ENCODE results near the gene XYLT1. TPM values are rescaled to one million over a fixed set of nuclear protein-coding genes. Genes with fewer than 3 reads are reported as not detected.

The XYLT1 gene
- total RNA-seq, 2 experiments from 2014 or later, result 7.3 to 8.9 TPM

DNA sequence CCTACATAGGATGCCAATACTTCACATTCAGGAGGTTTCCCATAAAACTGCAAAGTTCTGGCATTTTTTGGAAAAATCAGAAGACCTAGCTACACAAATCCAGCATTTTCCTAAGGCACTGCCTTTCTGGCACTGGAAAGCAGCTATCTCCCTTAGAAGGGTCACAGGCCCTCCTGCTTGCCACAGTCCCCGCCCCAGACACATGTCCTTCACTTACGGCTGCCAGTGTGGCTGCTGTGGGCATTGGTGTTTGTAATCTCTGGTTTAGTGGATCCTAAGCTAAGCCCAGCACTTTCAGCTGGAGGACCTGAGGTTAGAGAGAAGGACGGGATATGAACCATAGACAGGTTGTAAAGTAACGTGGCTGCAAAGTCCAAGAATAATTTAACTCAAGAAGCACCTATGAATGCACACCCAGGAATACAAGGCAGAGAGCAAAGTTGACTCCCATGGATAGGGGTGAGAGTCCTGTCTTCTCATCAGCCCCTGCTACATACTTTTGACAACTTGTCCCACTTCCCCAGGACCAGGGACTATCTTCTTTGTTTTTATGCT is 100.0 kb downstream of the XYLT1 start:
- Mint-ChIP-seq H3K9me3 (peaks cover 2% of the 10 kb centered on the region), H3K4me3 (peak overlapping the region; percentile 91), H3K27ac (peak overlapping the region; percentile 99), H3K27me3 (no peaks in the 10 kb centered on the region), H3K4me1 (ENCODE audit: low read depth) (peaks cover 83% of the 10 kb centered on the region), H3K36me3 (ENCODE audit: low read depth) (peaks cover 9% of the 10 kb centered on the region)
- ChIA-PET POLR2A (interaction anchor here (0.9 to 3.0 kb wide), 8 partner anchors 8 to 47 kb away, joined by 3 to 11 read pairs (median 7); no protein-coding TSS in a partner anchor), CTCF (interaction anchor here (1.0 to 3.8 kb wide), 2 partner anchors 46 to 97 kb away, joined by 5 to 10 read pairs; no protein-coding TSS in a partner anchor)
- TF ChIP-seq, protein P1, sequence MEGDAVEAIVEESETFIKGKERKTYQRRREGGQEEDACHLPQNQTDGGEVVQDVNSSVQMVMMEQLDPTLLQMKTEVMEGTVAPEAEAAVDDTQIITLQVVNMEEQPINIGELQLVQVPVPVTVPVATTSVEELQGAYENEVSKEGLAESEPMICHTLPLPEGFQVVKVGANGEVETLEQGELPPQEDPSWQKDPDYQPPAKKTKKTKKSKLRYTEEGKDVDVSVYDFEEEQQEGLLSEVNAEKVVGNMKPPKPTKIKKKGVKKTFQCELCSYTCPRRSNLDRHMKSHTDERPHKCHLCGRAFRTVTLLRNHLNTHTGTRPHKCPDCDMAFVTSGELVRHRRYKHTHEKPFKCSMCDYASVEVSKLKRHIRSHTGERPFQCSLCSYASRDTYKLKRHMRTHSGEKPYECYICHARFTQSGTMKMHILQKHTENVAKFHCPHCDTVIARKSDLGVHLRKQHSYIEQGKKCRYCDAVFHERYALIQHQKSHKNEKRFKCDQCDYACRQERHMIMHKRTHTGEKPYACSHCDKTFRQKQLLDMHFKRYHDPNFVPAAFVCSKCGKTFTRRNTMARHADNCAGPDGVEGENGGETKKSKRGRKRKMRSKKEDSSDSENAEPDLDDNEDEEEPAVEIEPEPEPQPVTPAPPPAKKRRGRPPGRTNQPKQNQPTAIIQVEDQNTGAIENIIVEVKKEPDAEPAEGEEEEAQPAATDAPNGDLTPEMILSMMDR (IDR thresholded peaks at IDR 0.05), result no peak
- no peak for DNase-seq
- intact Hi-C loops (cut with micrococcal nuclease), result loop anchor here (10.0 kb wide), 1 partner anchor 56 kb away; no protein-coding TSS in a partner anchor
- ATAC-seq, result no peak

DNA sequence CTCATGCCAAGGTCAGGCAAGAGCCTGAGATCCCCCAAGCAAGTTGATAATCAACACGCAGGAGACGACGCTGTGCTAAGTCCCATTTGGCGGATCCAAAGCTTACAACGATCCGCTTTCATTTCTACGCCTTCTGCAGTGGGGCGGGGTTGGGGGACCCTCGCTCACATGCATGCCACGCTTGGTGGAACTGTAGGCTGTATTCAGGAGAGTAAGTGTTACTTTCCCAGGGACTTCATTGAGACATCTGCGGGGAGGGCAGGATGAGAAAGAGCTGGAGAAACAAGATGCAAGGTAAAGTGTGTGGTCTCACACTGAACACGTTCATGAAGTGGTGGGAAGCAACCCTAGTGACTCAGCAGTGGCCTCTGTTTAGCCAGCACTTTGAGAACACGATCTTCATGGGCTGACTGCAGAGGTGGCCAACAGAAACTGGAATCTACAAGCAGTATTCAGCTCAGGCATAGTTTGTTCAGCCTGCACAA is 100.5 kb downstream of the XYLT1 start:
- Mint-ChIP-seq H3K36me3 (ENCODE audit: low read depth) (peaks cover 9% of the 10 kb centered on the region), H3K4me3 (peak overlapping the region; percentile 91), H3K27ac (peak overlapping the region; percentile 99), H3K9me3 (peaks cover 2% of the 10 kb centered on the region), H3K27me3 (no peaks in the 10 kb centered on the region), H3K4me1 (ENCODE audit: low read depth) (peaks cover 84% of the 10 kb centered on the region)
- DNase-seq (peak; percentile 55), ATAC-seq (peak; percentile 32)
- intact Hi-C loops (cut with micrococcal nuclease), result loop anchor here (10.0 kb wide), 1 partner anchor 55 kb away; no protein-coding TSS in a partner anchor
- POLR2A ChIA-PET, result interaction anchor here (0.8 to 3.0 kb wide), 10 partner anchors 9 to 47 kb away, joined by 3 to 11 read pairs (median 6); no protein-coding TSS in a partner anchor
- TF ChIP-seq, protein P1 (IDR thresholded peaks at IDR 0.05), result no peak
- CTCF ChIA-PET, result interaction anchor here (1.1 to 3.8 kb wide), 5 partner anchors 10 to 97 kb away, joined by 3 to 10 read pairs (median 5); no protein-coding TSS in a partner anchor

DNA sequence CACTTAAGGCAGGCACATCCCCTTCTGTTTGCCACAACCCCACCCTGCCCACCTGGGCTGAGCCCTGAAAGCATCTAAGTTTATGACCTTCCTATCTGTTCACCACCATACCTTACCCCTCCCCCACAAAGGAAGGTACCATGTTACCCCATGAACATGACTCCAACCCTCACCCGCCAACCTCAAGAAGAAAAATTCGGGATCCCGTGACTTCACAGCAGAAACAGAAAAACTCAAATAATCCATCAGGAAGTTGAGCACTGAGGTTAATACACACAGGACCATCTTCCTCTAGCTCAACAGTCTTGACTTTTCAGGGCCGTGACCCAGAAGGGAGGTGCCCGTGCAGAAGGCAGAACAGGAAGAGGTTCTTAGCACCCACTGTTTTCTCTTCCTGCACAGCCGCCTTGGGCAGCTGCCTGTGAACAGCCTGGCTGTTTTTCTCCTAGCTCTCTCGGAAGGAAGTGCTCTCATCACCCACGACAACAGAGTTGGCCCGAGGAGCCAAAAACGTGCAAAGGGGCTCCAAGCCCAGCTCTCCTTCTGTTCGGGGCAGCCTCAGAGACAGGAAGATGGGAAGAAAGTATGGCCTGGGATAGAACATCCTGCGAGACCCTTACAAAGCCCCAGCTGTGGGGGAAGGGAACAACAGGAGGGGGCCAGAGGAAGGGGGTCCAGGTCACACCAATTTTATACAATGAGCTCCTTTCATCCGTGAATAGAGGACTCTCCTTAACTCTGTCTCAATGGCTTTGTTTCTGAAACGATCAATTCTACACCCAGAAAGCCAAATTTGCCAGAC is 101.1 kb downstream of the XYLT1 start:
- TF ChIP-seq, protein P1 (IDR thresholded peaks at IDR 0.05), result no peak
- CTCF ChIA-PET, result interaction anchor here (1.0 to 3.8 kb wide), 6 partner anchors 10 to 98 kb away, joined by 3 to 10 read pairs (median 4); no protein-coding TSS in a partner anchor
- peak overlapping the region; percentile 91 for H3K4me3 Mint-ChIP-seq
- intact Hi-C loops (cut with micrococcal nuclease), result loop anchor here (10.0 kb wide), 2 partner anchors 55 to 95 kb away; no protein-coding TSS in a partner anchor
- H3K27me3 Mint-ChIP-seq, result no peaks in the 10 kb centered on the region
- peak overlapping the region; percentile 99 for H3K27ac Mint-ChIP-seq
- ATAC-seq (peak; percentile 83), DNase-seq (peak; percentile 79)
- peaks cover 85% of the 10 kb centered on the region for H3K4me1 Mint-ChIP-seq (ENCODE audit: low read depth)
- H3K36me3 Mint-ChIP-seq (ENCODE audit: low read depth), result peaks cover 9% of the 10 kb centered on the region
- POLR2A ChIA-PET, result interaction anchor here (0.8 to 3.0 kb wide), 11 partner anchors 9 to 51 kb away, joined by 3 to 11 read pairs (median 4); no protein-coding TSS in a partner anchor
- H3K9me3 Mint-ChIP-seq, result peaks cover 2% of the 10 kb centered on the region

DNA sequence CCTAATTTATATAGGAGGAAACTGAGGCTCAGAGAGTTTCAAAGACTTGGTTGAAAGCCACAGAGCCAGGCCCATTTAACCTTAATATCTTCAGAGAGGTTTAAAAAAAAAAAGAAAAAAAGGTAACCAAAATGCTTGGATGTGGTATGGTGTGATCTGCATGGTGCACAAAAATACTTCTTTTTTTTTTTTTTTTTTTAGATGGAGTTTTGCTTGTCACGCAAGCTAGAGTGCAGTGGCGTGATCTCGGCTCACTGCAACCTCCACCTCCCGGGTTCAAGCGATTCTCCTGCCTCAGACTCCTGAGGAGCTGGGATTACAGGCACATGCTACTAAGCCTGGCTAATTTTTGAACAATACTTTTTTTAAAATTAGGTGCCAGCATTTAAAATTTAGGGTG is 101.8 kb downstream of the XYLT1 start:
- H3K4me1 Mint-ChIP-seq (ENCODE audit: low read depth), result peaks cover 85% of the 10 kb centered on the region
- intact Hi-C loops (cut with micrococcal nuclease), result loop anchor here (10.0 kb wide), 1 partner anchor 96 kb away; no protein-coding TSS in a partner anchor
- H3K27ac Mint-ChIP-seq, result peak overlapping the region; percentile 99
- H3K36me3 Mint-ChIP-seq (ENCODE audit: low read depth), result peaks cover 9% of the 10 kb centered on the region
- peak overlapping the region; percentile 91 for H3K4me3 Mint-ChIP-seq
- ChIA-PET POLR2A (interaction anchor here (1.7 to 3.0 kb wide), 5 partner anchors 9 to 48 kb away, joined by 4 to 11 read pairs (median 7); no protein-coding TSS in a partner anchor), CTCF (interaction anchor here (1.0 to 3.8 kb wide), 5 partner anchors 9 to 98 kb away, joined by 3 to 10 read pairs (median 5); no protein-coding TSS in a partner anchor)
- DNase-seq (peak; percentile 41), ATAC-seq (peak; percentile 15)
- TF ChIP-seq, protein P1 (IDR thresholded peaks at IDR 0.05), result no peak
- H3K27me3 Mint-ChIP-seq, result no peaks in the 10 kb centered on the region
- H3K9me3 Mint-ChIP-seq, result peaks cover 2% of the 10 kb centered on the region

All from activated CD8-positive, alpha-beta T cell treated with anti-CD3 and anti-CD28 coated beads for 36 hours (primary cell).